Stimulated activated CD4-positive, alpha-beta T cell treated with anti-CD3 and anti-CD28 coated beads, Interleukin-15, amount 100 ng/mL, for 1 hour (primary cell): Measurements from ENCODE around the gene ARHGEF4.
"Not testable (repeated sequence)": the region's sequence is repeated elsewhere in the genome, so short reads cannot be mapped to it uniquely, and the experiment has no call there.

Experiments used
- DNase-seq, 2 donors: peaks; one replicate each; pipeline ENCODE4 v3.0.0-alpha.2; 2020; ENCODE audit warnings: low read depth in 1 of 2, low spot score in 1 of 2

Gene ARHGEF4

GRCh38 chr2:130966149-130966774 is 129.5 kb downstream of the ARHGEF4 start:
- DNase-seq, result no peak

GRCh38 chr2:130966775-130967490 is 130.2 kb downstream of the ARHGEF4 start:
- DNase-seq, result no peak

DNA sequence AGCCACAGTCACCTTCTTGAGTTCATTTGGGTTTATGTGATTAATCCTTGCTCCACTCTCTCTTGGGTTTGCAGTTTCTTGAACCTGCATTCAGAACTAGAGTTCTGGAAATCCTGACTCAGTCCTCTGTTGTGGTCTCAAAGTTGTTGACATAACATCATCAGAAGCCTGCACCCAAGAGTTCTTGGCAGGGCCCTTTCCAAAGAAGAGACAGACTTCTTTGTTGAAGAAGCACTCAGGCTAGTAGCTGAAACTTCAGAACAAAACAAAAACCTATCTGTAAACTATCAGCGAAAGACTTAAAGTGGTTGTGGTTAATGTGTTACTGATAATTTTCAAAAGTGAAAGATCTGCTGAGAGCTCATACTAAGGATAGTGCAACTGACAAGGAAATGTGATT is 135.7 kb downstream of the ARHGEF4 start:
- DNase-seq, result no peak

DNA sequence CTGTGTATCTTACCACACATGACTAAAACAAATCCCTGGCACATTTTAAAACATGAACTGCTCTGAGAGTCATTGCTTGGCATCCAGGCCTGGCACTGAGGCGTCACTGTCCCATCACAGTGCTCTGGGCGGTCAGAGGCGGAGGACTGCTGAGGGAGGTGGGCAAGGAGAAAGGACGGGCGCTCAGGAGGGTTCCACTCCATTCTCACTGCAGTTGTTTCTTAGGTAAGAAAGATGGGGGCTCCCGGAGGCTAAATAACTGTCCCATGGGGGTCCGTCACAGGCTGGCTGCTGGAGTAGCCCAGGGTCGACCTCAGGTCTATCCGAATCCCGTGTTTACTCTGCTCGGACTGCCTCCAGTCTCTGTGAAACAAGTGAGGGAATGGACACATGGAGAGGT is 139.0 kb downstream of the ARHGEF4 start:
- no peak for DNase-seq

DNA sequence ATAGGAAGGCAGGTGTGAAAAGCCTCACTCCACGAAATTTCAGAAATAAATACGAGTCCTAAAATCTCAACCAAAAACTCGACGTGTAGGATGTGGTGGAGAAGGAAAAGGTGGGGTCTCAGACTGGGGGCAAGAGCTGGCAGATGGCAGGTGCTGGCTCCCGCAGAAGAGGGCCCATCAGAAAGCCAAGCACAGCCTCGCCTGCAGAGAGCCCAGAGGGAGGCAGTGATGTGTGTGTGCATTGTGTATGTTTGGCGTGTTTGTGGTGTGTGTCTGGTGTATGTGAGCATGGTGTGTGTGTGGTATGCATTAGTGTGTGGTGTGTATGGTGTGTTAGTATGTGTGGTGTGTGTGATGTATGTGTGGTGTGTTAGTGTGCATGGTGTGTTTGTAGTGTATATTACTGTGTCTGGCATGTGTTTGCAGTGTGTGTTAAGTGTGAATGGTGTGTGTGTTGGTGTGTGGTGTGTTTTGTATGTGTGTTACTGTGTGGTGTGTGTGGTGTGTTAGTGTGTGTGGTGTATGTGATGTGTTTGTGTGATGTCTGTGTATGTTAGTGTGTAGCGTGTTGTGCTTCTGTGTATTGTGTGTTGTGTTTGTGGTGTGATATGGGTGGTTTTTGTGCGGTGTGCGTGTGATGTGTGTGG is 140.0 kb downstream of the ARHGEF4 start:
- DNase-seq, result no peak

GRCh38 chr2:130977461-130978050 is 140.8 kb downstream of the ARHGEF4 start:
- no peak for DNase-seq

DNA sequence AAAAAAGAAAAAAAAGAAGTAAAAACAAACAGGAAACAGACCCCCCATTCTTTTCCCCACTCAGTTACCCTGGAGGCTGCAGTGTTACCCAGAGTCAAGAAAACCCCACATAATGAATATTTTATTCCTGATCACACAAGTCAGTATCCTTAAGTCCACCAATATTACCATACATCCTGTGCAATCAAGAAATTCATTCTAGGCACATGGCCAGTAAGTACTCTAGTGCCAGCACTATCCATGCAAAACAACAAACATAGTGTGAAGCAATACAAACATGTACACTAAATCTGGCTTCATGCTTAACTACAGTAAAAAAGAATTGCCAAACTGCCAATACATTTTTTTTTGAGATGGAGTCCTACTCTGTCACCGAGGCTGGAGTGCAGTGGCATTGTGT is 145.0 kb downstream of the ARHGEF4 start:
- DNase-seq, result no peak

GRCh38 chr2:130985206-130985780 is 148.6 kb downstream of the ARHGEF4 start:
- DNase-seq, result no peak

DNA sequence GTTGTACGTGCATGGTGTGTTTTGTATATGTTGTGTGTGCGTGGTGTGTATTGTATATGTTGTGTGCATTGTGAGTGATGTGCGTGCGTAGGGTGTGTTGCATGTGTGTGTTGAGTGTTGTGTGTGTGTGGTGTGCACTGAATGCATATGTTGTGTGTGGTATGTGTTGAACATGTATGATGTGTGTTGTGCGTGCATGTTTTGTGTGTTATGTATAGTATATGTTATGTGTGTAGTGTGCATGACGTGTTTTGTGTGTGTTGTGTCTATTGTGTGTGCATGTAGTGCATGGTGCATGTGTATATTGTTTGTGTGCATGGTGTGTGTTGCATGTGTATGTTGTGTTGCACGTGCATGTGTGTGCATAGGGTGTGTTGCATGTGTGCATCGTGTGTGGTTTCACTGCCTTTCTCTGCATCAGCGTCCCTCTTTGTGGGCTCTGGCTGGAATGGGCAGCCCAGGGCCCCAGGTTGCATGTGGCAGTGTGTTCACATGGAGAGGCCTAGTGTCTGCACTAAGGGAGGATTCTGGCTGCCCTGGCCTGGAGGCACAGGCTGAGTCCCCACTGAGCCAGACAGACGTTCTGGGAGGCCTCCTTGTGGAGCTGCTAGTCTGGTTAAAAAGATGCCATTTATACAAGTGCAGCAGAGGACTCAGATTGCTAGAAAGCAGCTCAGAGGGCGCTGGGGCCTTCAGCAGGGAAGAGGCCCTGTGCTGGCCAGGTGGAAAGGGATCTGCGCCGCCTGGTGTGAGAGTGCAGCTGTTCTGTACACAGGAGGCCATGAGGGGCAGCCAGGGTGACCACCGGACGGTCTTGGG is 149.3 kb downstream of the ARHGEF4 start:
- no peak for DNase-seq

- no peak for DNase-seq
These were observed 150.3 kb downstream of the ARHGEF4 start for GRCh38 chr2:130986890-130987493.

DNA sequence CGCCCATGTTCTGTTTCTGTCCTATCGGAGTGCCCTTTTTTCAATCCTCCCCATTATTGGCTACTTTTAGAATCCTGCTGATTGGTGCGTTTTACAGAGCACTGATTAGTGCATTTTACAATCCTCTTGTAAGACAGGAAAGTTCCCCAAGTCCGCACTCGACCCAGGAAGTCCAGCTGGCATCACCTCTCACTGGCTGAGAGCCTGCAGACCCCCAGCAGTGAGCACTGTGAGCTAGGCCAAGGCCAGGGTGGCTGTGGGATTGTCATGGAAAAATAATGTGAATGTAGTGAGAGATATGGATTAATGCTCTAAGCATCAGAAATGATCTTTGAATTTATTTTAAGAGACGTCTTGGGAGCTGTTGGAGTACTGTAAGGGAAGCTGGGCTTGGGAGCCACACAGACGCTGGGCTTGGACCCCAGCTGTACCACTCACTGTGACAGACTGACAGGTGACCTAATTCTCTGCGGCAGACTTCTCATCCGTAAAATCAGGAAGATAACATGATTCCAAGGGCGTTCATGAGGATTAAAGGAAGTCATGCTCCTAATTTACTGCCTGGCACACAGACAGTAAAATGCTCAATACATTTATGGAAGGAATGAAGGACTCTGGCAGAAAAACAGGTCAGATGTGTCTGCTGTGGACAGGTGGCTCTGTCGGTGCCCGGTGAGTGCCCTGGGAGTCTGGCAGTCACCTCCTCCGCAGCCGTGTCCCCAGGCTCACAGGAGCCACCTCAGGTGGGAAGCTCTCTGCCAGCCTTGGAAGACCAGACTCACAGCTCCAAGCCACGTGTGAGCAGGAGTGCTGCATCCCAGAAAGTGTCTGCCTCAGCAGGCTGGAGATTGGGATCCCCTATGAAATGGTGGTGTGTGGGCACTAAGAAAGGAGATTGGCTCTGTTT is 151.1 kb downstream of the ARHGEF4 start:
- DNase-seq, result no peak

- not testable (repeated sequence) for DNase-seq
These were observed 154.7 kb downstream of the ARHGEF4 start for GRCh38 chr2:130991446-130991845.

- DNase-seq, result not testable (repeated sequence)
These were observed 155.3 kb downstream of the ARHGEF4 start for GRCh38 chr2:130992003-130992402.

DNA sequence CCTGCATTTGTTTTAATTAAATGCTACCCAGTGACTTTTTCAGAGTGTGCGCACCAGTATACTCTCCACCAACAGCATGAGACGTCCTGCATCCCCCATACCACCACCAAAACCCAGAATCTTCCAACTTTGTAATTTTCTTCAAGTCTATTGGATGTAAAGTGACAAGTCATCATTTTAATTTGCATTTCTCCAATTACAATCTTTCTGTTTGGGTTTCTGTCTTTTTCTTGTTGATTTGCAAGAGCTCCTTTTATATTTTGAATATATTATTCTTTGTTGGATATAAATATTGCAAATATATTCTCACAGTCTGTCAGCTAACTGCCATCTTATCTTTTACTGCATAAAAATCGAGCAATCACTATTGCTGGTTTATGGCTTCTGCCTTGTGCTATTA is 160.0 kb downstream of the ARHGEF4 start:
- DNase-seq, result no peak

DNA sequence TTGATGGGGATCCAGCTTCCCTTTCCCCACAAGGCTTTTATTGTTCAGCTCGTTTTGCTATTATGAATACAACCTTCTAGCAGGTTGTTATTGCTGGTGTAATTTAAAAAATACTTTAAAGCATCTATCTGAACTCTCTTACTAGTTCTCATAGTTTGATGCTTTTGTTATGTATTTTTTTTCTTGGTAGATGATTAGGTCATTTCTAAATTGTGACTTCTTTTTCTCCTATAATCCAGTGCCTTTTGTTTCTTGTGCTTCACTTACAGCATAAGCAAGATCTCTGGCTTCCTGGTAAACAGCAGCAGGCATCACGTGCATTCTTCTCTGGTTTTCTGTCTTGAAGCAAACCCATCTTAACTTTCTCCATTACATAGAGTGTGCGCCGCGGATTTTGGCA is 160.5 kb downstream of the ARHGEF4 start:
- DNase-seq, result no peak

- no peak for DNase-seq
These were observed 161.8 kb downstream of the ARHGEF4 start for GRCh38 chr2:130998561-130998960.

DNA sequence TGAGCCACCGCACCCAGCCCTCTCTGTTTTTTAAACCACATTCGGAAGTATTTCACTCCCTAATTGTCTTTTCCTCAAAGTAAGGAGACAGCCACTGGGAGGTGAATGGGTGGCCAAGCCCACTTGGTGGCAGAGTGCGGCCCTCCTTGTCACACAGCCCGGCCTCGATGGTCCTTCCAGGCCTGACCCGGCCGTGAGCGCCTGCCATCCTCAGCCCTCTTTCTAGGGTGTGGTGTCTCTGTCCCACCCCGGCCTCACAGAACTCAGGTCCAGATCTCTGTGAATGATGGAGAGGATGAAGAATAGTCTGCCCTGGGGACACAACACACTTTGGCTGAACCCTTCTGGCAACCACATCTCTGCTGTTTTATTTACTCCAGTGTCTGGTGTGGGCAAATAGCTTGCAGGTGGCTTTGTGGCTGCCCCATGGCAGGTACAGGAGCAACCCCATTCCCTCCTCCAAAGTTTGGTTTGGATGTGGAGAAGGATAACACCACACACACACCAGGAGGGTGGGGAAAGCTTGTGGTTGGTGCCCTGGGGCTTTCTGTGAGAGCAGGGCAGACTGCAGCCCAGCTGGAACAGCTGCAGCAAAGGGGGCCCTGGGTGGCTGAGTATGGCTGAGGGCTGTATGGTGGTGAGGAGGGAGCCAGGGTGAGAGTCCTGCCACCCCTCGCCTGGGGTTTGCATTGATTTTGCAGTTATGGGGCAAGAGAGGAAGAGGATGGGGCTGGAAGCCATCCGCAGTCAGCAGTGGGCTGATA is 167.9 kb downstream of the ARHGEF4 start:
- no peak for DNase-seq

- DNase-seq, result no peak
These were observed 168.7 kb downstream of the ARHGEF4 start for GRCh38 chr2:131005216-131005935.
